ENCODE results near the gene CCT6A.
"Not testable (repeated sequence)": the region's sequence is repeated elsewhere in the genome, so short reads cannot be mapped to it uniquely, and the experiment has no call there.

CCT6A gene

DNA sequence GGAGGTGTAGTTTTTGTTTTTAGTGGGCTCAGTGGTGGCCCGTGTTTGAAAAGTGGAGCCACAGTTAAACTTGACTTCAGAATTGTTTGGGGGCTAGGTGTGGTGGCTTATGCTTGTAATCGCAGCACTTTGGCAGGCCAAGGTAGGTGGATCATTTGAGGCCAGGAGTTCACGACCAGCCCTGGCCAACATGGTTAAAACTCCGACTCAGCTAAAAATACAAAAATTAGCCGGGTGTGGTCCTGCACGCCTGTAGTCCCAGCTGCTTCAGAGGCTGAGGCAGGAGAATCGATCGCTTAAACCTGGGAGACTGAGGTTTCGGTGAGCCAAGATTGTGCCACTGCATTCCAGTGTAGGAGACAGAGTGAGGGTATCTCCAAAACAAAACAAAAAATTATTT lies 1.8 kb downstream of the CCT6A start:
- no peak for DNase-seq (ENCODE audit: low read depth, low spot score)

DNA sequence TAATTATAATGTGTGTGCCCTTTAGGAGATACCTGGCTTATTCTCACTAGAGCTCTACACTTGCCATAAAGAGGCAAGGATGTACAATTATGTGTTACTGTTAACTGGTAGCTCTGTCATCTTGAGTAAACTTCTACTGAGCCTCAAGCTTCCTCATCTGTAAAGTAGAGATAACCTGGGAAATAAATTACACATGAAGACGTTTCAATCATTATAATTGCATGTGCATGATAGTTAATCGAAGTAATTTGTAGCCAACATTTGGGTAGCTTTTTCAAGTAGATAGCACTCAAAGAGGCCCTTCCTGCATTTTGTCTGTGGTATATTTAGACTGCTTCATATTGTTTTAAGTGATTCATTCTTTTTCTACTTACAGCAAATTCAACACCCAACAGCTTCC lies 2.4 kb downstream of the CCT6A start:
- no peak for DNase-seq (ENCODE audit: low read depth, low spot score)

DNA sequence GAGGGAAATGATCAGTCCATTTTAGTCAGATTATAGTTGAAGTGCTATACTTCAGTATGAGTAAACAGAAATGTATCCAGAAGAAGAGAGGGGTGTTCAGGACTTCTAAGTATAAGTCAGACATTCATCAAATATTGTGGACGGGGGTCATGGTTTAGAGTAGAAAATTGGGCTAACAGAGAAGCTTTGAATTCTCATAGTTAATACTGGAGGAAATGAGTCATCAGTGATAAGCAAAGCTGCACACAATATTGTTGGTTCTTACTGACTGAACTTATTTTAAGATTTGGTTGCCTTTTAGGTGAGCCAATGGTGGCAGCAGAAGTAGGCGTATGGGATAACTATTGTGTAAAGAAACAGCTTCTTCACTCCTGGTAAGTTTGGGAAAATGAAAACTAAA lies 10.8 kb downstream of the CCT6A start:
- DNase-seq (ENCODE audit: low read depth, low spot score): peak; percentile 61

DNA sequence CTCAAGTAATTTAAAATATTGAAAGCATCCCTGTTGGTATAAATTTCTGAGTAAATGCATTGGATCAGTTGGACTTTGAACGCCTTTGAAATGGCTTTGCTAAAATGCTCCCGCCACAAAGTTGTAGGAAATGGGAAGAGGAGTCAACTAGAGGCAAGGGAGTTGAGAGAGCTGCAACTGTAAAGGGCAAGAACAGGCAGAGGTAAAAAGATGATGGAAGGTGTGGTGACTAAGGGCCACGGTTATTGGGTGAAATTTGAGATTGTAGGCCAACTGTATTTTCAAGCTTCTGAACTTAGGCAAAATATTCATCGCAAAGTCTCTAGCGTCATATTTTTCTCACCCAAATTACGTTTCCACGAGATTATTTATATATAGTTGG lies 11.9 kb downstream of the CCT6A start:
- DNase-seq (ENCODE audit: low read depth, low spot score): no peak

DNA sequence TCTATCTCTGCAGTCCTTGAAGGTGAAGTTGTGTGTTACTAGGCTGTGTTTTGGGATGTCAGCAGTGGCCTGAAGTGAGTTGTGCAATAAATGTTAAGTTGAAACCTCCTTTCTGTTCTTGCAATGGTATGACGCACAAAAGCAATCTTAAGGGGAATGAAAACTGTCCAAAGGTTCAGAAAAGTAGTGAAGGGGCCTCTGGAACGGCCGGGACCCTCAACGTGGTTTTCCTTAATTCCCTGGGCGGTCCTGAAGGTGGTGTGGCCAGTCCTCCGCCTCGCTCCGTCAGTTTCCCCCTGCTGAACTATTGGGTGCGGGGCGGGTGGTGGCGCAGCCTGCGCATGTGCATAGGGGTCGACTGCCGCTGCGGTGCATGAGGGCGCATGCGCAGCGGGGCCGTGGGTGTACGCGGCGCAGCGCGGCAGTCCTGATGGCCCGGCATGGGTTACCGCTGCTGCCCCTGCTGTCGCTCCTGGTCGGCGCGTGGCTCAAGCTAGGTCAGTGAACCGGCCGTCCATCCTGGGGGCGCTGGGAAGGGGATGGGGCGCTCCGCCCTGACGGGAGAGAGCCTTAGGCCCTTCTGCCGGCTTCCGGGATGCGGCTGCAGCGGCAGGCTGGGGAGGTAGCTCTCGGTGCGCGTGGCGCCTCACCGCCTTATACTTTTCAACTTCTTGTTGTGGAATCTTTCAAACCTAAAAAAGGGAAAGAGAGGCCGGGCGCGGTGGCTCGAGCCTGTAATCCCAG lies 12.5 kb downstream of the CCT6A start, which contains the start of gene SUMF2:
Gene SUMF2, plus strand, starts transcription at position 405 of the 744 bp plus-strand sequence. Its CDS starts 26 bp downstream, at position 431.
- peak; percentile 97 for DNase-seq (ENCODE audit: low read depth, low spot score)

DNA sequence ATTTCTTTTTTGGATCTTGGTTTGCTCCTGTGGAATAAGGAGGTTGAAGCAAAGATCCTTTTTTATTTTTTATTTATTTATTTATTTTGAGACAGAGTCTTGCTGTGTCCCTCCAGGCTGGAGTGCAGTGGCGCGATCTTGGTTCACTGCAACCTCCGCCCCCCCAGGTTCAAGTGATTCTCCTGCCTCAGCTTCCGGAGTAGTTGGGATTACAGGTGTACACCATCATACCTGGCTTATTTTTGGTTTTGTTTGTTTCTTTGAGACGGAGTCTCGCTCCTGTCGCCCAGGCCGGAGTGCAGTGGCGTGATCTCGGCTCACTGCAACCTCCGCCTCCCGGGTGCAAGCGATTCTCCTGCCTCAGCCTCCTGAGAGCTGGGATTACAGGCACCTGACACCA lies 14.8 kb downstream of the CCT6A start:
- DNase-seq (ENCODE audit: low read depth, low spot score): not testable (repeated sequence)

DNA sequence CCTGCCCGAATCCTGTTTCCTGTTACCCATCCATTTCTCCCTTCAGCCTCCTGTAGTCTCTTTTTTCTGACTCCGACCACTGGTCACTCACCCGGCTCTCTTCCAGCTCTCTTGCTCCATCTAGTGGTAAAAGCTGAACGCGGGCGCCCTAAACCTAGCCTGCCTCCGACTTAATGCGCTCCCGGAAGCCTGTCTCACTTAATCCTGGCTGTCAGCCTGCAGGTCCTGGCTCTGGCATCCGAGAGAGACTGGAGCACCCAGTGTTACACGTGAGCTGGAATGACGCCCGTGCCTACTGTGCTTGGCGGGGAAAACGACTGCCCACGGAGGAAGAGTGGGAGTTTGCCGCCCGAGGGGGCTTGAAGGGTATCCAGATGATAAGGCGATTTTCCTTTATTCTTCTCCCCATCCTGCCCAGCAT lies 22.8 kb downstream of the CCT6A start:
- DNase-seq (ENCODE audit: low read depth, low spot score): peak; percentile 93

DNA sequence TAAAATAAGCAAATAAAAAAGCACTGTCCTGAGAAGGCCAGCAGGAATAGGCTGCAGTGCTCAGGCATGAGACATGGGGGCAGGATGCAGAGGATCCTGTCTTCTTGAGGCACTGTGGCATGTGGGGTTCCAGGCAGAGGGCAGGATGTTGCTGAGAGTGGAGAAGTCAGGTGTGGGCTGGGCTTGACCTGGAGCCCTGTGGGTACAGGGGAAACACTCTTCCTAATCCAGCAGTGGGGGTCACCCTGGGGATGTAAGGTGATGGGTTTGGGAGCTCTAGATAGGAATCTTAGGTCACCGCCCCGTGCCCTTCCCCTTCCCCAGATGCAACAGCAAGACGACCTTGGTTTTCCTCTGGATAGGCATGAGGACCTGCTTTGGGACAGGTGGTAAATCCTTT lies 26.1 kb downstream of the CCT6A start:
- DNase-seq (ENCODE audit: low read depth, low spot score): no peak

DNA sequence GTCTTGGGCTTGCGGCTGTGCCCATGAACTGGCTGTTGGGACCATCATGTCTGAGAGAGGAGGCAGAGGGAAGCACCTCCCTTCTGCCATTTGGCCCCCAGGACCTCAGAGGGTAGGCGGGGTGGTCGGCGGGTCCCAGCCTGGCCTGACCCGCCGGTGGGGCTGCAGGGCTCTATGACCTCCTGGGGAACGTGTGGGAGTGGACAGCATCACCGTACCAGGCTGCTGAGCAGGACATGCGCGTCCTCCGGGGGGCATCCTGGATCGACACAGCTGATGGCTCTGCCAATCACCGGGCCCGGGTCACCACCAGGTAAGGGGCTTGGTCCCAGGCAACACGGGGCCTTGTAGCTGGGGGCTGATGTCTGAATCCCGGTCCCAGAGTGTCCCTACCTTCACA lies 26.6 kb downstream of the CCT6A start:
- DNase-seq (ENCODE audit: low read depth, low spot score): no peak

DNA sequence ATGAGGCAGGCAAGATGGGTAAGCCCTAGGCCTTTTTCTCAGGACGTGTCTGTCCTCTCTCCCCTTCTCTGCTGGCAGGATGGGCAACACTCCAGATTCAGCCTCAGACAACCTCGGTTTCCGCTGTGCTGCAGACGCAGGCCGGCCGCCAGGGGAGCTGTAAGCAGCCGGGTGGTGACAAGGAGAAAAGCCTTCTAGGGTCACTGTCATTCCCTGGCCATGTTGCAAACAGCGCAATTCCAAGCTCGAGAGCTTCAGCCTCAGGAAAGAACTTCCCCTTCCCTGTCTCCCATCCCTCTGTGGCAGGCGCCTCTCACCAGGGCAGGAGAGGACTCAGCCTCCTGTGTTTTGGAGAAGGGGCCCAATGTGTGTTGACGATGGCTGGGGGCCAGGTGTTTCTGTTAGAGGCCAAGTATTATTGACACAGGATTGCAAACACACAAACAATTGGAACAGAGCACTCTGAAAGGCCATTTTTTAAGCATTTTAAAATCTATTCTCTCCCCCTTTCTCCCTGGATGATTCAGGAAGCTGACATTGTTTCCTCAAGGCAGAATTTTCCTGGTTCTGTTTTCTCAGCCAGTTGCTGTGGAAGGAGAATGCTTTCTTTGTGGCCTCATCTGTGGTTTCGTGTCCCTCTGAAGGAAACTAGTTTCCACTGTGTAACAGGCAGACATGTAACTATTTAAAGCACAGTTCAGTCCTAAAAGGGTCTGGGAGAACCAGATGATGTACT lies 28.1 kb downstream of the CCT6A start:
- peak; percentile 91 for DNase-seq (ENCODE audit: low read depth, low spot score)

DNA sequence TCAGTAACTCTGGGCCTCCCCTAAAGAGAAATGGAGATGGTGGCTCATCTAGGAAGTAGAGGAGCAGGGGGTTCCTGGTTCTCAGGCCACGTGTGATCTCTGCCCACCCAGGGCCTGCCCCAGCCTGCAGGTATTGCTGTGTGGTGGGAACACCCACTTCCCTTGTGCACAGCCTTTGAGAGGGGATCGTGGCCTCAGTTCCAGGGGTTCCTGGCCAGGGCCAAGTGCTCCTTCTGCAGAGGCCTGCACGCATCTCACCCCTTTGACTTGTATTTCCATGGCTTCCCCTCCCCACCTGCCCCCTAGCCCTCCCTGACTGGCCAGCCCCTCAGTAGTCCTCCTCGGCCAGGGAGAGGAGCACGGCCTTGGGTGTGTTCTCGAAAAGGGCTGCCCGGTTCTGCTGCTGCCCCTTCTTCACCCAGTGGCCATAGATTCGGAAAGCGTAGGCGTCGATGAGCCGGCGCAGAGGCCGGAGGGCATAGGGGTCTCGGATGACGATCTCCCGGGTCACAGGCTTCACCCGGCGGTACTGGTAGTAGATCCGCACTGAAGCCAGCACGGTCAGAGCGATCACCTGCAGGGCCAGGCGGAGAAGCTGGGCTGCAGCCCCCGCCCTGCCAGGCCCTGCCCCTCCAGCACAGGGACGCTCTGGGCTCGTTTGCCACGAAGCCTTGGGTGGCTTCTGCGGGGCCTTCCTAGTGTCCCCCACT lies 29.3 kb downstream of the CCT6A start:
- not testable (repeated sequence) for DNase-seq (ENCODE audit: low read depth, low spot score)

DNA sequence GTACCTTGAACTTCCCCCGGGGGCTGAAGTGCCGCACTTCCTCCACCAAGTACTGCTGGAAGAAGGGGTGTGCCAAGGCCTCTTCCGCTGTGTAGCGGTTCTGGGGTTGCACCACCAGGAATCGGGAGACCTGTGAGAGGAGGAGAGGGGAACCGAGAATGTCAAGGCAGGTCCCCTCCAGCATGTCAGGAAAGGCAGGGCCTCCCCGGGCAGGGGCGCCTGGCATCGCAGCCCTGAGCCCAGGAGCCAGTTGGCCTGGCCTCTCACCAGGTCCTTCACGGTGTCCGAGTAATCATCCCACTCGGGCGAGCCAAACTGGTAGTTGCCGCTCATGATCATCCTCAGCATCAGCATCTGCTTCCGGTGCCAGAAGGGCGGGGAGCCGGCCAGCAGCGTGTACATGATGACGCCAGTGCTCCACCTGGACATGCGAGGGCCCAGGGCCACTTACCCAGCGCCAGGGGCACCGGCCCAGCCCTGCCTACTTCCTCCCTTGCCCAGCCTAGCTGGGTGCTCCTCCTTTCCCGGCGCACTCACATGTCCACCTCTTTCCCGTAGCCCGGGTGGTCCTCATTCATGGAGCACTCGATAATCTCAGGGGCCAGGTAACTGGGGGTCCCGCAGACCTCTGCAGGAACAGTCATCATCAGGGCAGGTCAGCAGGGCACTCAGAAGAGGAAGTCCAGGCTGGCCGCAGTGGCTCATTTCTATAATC lies 30.2 kb downstream of the CCT6A start:
- no peak for DNase-seq (ENCODE audit: low read depth, low spot score)

DNA sequence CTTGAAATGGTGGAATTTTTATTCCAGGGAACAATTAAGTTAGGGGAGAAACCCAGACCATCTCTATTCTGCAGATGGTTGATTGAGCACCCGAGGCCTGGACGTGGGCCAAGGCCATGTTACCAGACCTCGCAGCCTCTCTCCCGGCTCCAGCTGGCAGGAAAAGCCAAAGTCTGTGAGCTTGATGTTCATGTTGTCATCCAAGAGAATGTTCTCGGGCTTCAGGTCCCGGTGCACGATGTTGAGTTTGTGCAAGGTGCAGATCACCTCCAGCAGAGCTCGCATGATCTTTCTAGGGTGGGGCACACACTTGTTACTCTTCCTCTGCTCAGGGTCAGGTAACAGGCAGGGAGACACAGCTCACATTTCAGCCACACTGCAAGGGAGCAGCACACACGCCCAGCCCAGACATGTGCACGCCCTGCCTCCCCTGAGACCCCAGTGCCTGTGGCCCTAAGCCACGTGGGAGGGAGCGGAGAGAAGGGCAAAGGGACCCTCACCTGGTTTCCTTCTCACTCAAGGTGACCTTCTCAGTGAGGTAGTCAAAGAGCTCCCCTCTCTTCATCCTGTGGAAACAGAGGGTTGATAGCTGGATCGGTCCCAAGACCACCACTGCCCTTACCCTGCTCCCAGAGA lies 31.7 kb downstream of the CCT6A start:
- DNase-seq (ENCODE audit: low read depth, low spot score): peak; percentile 16

DNA sequence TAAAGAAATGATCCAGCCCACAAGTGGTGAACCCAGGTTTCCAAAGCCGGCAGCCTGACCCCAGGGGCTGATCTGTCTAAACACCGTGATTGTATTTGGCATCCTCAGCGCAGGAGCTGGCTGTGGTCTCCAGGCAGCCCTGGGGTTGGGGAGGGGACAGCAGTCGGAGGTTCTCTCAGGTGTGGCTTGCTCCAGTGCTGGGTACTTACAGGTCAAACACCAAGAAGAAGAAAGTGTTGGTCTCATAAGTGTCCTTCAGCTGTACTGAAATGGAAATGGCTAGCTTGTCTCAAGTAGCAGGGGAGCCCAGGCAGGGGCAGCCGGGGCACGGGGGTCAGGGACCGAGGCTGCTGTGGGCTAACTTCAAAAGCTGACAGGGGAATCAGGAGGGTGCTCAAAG lies 35.2 kb downstream of the CCT6A start:
- no peak for DNase-seq (ENCODE audit: low read depth, low spot score)

DNA sequence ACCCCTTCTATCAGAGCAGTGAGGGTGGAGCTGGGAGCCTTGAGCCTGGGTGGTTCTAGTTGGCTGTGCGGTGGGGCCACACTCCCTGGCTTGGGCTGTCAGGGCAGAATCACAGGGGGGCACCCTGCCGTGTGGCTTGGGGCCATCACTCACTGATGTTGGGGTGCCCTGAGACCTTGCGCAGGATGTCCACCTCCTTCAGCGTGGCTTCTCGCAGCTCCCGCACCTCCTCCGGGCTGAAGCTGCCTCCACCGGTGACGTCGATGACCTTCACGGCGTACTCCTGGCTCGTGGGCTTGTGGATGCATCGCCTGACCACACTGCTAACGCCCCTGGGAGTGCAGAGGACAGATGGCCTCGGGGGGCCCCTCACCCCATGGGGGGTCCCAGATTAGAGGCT lies 35.9 kb downstream of the CCT6A start:
- no peak for DNase-seq (ENCODE audit: low read depth, low spot score)

DNA sequence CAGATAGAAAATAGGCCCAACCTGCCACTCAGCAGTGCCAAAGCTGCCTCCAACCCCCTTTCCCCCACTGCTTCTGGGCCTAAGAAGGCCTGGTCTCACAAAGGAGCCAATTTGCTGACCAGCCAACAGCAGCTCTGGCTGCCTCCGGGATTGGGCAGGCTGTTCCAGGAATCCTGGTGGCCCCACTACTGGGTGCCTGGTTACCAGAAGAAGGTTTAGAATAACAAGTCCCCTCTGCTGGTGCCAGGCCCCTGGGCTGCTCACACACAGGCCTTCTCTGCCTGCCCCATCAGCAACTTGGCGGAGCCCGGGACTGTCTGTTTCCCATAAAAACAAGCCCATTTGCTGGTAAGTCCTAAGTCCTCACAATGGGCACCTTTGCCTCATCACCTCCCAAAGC lies 40.0 kb downstream of the CCT6A start:
- peak; percentile 76 for DNase-seq (ENCODE audit: low read depth, low spot score)

DNA sequence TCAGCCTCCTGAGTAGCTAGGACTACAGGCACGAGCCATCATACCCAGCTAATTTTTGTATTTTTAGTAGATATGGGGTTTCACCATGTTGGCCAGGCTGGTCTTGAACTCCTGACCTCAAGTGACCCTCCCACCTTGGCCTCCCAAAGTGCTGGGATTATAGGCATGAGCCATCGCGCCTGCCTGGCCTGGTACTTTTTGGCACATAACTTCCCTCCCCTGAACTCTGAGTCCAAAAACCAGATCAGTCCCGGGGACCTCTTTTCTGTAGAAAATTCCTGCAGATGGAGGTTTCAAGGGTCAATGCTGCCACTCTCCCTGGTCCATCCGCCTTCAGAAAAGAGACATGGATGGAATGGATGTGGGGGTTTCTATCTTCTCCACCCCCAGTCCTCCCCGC lies 40.8 kb downstream of the CCT6A start:
- DNase-seq (ENCODE audit: low read depth, low spot score): not testable (repeated sequence)

DNA sequence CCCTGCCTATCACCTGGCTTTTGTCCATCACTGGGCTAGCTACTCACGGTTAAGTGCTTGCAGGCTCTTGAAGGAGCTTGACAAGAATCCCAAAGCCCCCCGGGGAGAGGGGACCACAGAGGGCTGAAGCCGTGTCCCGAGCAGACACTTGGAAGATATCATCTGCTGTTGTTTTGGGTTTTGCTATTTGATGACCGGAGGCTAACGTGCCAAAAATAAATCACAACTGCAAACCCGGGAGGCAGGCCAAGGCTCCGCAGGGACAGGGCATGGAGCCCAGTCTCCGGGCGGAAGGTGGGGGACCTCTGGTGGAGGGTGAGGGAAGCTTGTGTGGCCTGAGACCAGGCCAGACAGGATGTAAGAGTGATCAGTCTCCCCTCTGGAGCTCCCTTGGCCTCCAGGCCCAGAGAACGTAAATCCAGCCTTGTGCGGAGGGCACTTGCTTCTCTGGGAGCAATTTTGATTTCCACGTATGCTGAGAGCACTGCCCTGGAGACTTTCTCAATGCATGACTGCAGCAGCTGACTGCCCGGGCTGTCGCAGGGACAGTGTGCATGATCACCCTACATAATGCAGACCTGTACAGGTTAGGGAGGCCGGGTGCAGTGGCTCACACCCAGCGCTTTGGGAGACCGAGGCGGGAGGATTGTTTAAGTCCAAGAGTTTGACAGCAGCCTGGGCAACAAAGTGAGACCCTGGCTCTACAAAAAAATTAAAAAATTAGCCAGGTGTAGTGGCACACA lies 41.4 kb downstream of the CCT6A start, which contains the start of gene PHKG1:
Gene PHKG1, minus strand, starts transcription at position 164 of the 743 bp plus-strand sequence. CDS start 4,011 bp downstream, outside the sequence.
- peak; percentile 91 for DNase-seq (ENCODE audit: low read depth, low spot score)

DNA sequence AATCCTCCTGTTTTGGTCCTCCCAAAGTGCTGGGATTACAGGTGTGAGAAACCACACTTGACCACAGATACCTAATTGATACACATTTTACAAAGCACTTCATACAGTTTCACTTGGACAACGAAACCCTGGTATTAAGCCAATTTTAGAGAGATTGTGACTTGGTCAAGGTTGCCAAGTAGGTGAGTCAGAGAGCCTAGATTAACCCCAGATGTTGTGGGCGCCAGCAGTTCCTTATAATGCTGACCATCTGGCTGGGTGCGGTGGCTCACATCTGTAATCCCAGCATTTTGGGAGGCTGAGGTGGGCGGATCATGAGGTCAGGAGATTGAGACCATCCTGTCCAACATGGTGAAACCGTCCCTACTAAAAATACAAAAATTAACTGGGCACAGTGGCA lies 46.1 kb downstream of the CCT6A start:
- peak; percentile 35 for DNase-seq (ENCODE audit: low read depth, low spot score)

All from astrocyte of the hippocampus (primary cell).